MM.1S (cell line): ENCODE data around the gene UACA.

Experiments
- DNase-seq: peaks from one replicate; pipeline ENCODE4 v3.0.0-alpha.2; 2015
- H2AFZ ChIP-seq: fragments of 300-600 bp; sonication (generic); 2 replicates; pipeline ENCODE4 v1.6.0; 2016; ENCODE audit warnings: antibody characterized with exemption, low read length
- H3F3A ChIP-seq: fragments of 300-600 bp; sonication (generic); 2 replicates; pipeline ENCODE4 v1.6.1; 2016; ENCODE audit warnings: mild to moderate bottlenecking, antibody characterized with exemption, low read length, moderate library complexity, mixed read lengths; ENCODE audit not compliant: insufficient read depth
- H3K27ac ChIP-seq: fragments of 300-600 bp; sonication (generic); 2 replicates; pipeline ENCODE4 v1.5.1; 2016; ENCODE audit warnings: mild to moderate bottlenecking, low read length
- H3K27me3 ChIP-seq: fragments of 300-600 bp; sonication (generic); replicated peaks from 2 replicates; pipeline ENCODE4 v1.6.0; 2016; ENCODE audit warnings: low read length; ENCODE audit not compliant: insufficient read depth
- H3K36me3 ChIP-seq: fragments of 300-600 bp; sonication (generic); replicated peaks from 2 replicates; pipeline ENCODE4 v1.6.1; 2016; ENCODE audit warnings: mild to moderate bottlenecking, low read length, mixed read lengths; ENCODE audit not compliant: insufficient read depth
- H3K4me1 ChIP-seq: fragments of 300-600 bp; sonication (generic); 2 replicates; pipeline ENCODE4 v1.6.1; 2016; ENCODE audit warnings: low read length, mixed read lengths
- H3K4me2 ChIP-seq: fragments of 300-600 bp; sonication (generic); 2 replicates; pipeline ENCODE4 v1.6.0; 2016; ENCODE audit warnings: low read depth, low read length
- H3K4me3 ChIP-seq: fragments of 300-600 bp; sonication (generic); 2 replicates; pipeline ENCODE4 v1.5.1; 2016; ENCODE audit warnings: low read length, mixed read lengths
- H3K79me2 ChIP-seq: fragments of 300-600 bp; sonication (generic); 2 replicates; pipeline ENCODE4 v1.6.1; 2016; ENCODE audit warnings: mixed run types, low read length, mixed read lengths
- H3K9ac ChIP-seq: fragments of 300-600 bp; sonication (generic); 2 replicates; pipeline ENCODE4 v1.6.1; 2016; ENCODE audit warnings: low read length, mixed read lengths
- H3K9me2 ChIP-seq: fragments of 300-600 bp; sonication (generic); replicated peaks from 2 replicates; pipeline ENCODE4 v1.6.1; 2016; ENCODE audit warnings: mild to moderate bottlenecking, low read length, mixed read lengths; ENCODE audit not compliant: insufficient read depth
- H3K9me3 ChIP-seq: fragments of 300-600 bp; sonication (generic); replicated peaks from 2 replicates; pipeline ENCODE4 v1.6.1; 2016; ENCODE audit warnings: mild to moderate bottlenecking, low read length, mixed read lengths; ENCODE audit not compliant: insufficient read depth
- H4K20me1 ChIP-seq: fragments of 300-600 bp; sonication (generic); 2 replicates; pipeline ENCODE4 v1.6.1; 2016; ENCODE audit warnings: mild to moderate bottlenecking, low read length, moderate library complexity, mixed read lengths; ENCODE audit not compliant: insufficient read depth
- CTCF ChIP-seq: fragments of 300-600 bp; sonication (generic); IDR thresholded peaks from 2 replicates; pipeline ENCODE4 v1.5.1; 2016; ENCODE audit warnings: antibody characterized with exemption, low read length, mixed read lengths
- EZH2 ChIP-seq: fragments of 300-600 bp; sonication (generic); optimal IDR thresholded peaks from 2 replicates; pipeline ENCODE3; 2017; ENCODE audit warnings: low read depth, mild to moderate bottlenecking, antibody characterized with exemption, low read length, mixed read lengths
- EZH2phosphoT487 ChIP-seq: fragments of 300-600 bp; sonication (generic); IDR thresholded peaks from 2 replicates; pipeline ENCODE4 v1.6.1; 2018; ENCODE audit warnings: antibody characterized with exemption, low read length

The UACA gene

DNA sequence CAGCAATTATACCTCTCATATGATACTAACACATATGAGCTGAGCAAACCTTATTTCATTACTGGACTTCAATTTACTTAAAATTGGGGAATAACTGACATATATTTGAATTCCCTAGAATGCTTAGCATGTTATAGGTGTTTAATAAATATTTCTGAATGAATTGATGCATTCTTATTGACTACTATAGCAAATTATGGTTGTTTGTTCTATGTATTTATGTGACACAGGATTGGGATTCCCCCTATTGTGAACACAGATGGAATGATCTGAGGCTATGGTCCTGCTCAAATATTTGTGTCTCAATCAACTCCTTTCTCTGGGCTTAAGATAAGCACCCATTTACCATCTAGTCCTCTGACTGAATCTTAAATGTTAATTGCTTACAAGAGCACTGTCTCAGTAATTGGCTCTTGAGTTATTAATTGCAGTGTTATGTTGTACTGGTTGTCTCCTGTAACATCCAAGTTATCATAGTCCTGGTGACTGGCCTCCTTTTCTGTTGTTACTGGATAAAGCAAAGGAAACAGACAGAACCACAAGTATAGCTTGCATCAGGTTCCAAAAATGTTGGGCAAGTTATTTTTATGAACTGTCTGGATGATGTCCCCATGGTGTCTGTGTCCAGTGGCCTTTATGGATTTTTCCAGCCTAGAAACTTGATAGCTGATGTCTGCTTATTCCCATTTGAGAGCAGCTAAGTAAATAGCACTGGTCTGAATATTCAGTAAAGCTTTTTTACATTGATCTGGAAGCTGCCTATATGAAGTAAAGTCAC, 2.3 kb upstream of the UACA start:
- Histone ChIP-seq H3K27ac (no peak overlapping the region), H3K27me3 (peaks cover 13% of the 10 kb centered on the region; the same call in 1 of the 2 replicates), H3K36me3 (no peaks in the 10 kb centered on the region), H2AFZ (no peak overlapping the region), H3K9ac (no peak overlapping the region), H3F3A (peaks cover 6% of the 10 kb centered on the region; the same call in 1 of the 2 replicates), H4K20me1 (no peaks in the 10 kb centered on the region), H3K4me1 (0 out of 2 replicates have a peak, but pooled peaks cover 8% of the 10 kb centered on the region), H3K4me3 (no peak overlapping the region), H3K4me2 (no peak overlapping the region), H3K79me2 (no peaks in the 10 kb centered on the region), H3K9me2 (no peaks in the 10 kb centered on the region), H3K9me3 (no peaks in the 10 kb centered on the region)
- TF ChIP-seq EZH2 (no peak), CTCF (no peak), EZH2phosphoT487 (no peak)
- DNase-seq, result no peak

DNA sequence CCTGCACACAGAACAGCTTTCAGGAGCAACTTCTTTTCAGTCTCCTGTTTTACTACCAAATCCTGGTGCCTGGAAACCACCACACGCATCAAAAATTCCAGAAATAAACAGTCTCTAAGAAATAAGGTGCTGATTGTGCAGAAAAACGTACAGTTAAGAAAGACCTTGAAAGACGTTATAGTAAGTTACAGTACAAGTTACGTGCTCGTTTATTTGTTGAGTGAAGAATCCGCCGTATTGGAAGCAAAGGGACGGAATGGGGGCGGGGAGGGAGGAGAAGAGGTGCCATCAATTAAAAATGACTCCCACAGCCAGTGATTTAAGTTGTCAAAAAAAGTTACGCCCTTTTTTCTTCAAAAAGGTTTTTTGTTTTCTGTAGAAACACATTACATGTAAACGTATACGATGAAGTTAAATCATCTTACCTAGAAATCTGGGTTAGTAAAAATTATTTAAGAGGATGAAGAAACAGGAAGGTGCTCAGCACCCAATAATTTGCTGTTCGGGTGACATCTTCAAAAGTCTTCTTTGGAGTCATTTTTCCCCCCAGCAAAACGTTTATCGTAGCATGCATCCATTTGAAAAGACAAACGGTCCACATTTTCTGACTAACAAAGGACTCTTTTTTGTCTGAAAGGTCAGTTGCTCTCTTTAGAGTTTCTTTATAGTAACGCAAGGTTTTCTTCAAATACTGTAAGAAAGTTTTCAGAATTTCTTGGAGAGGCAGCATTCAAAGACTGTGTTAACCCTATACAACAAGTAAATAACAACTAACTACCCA, 782 bp upstream of the UACA start:
- Histone ChIP-seq H3F3A (peaks cover 6% of the 10 kb centered on the region; the same call in 1 of the 2 replicates), H3K27ac (no peak overlapping the region), H4K20me1 (no peaks in the 10 kb centered on the region), H3K9me2 (no peaks in the 10 kb centered on the region), H2AFZ (peak overlapping the region; percentile 84), H3K4me3 (peak overlapping the region; percentile 70), H3K4me1 (0 out of 2 replicates have a peak, but pooled peaks cover 8% of the 10 kb centered on the region), H3K9ac (peak overlapping the region; percentile 63; the same call in 1 of the 2 replicates), H3K4me2 (peak overlapping the region; percentile 84), H3K36me3 (no peaks in the 10 kb centered on the region), H3K27me3 (peaks cover 13% of the 10 kb centered on the region; the same call in 1 of the 2 replicates), H3K79me2 (no peaks in the 10 kb centered on the region), H3K9me3 (no peaks in the 10 kb centered on the region)
- no peak for DNase-seq
- TF ChIP-seq EZH2 (no peak), EZH2phosphoT487 (no peak), CTCF (no peak)

DNA sequence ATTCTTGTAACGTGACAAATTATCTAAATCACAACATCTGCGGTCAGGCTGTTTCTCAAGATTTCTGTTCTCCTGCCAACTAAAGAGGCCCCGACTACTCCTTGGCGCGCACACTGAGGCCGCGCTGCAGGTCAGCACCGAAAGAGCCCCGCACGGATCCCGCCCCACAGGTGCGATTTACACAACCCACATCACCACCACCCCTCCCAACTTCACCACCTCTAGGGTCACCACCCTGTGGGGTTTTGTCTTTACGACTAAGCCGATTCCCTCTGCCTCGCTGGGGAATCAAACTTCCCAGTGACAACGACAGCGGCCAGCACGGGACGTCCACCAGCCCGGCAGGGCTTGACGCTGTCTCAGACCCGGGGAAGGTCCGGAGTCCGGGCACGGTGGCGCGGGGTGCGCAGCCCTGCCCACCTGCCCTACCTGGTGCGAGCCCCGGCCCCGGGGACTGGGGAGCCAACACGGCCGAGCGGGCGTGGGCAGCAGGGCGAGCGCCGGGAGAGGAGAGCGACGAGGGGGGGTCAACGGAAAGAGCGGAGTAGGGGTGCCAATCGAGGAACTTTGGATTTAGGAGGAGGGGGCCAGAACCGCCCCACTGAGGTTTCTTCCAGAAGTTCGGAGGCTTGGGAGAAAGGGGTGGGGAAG, 764 bp downstream of the UACA start:
- Histone ChIP-seq H3K27ac (peak overlapping the region; percentile 57; the same call in 1 of the 2 replicates), H3K9me2 (no peaks in the 10 kb centered on the region), H3F3A (peaks cover 6% of the 10 kb centered on the region; the same call in 1 of the 2 replicates), H4K20me1 (no peaks in the 10 kb centered on the region), H2AFZ (peak overlapping the region; percentile 84), H3K4me1 (0 out of 2 replicates have a peak, but pooled peaks cover 1% of the 10 kb centered on the region), H3K27me3 (peaks cover 13% of the 10 kb centered on the region; the same call in 1 of the 2 replicates), H3K4me2 (peak overlapping the region; percentile 84), H3K9ac (peak overlapping the region; percentile 63), H3K4me3 (peak overlapping the region; percentile 70), H3K36me3 (no peaks in the 10 kb centered on the region), H3K9me3 (no peaks in the 10 kb centered on the region), H3K79me2 (no peaks in the 10 kb centered on the region)
- peak; percentile 48 for DNase-seq
- TF ChIP-seq EZH2 (no peak), EZH2phosphoT487 (no peak)
